ENCODE measurements around the gene ESYT2.
"Not testable (repeated sequence)": the region's sequence is repeated elsewhere in the genome, so short reads cannot be mapped to it uniquely, and the experiment has no call there.

ESYT2 gene

GRCh38 chr7:158705234-158705850 is 124.0 kb downstream of the ESYT2 start:
- Mint-ChIP-seq H3K27me3 (no peaks in the 10 kb centered on the region), H3K4me1 (ENCODE audit: low read depth) (peaks cover 55% of the 10 kb centered on the region), H3K4me3 (peak overlapping the region; percentile 89), H3K9me3 (peaks cover 11% of the 10 kb centered on the region), H3K36me3 (ENCODE audit: low read depth) (peaks cover 10% of the 10 kb centered on the region), H3K27ac (peak overlapping the region; percentile 87)
- intact Hi-C loops (cut with micrococcal nuclease): no loop called here

DNA sequence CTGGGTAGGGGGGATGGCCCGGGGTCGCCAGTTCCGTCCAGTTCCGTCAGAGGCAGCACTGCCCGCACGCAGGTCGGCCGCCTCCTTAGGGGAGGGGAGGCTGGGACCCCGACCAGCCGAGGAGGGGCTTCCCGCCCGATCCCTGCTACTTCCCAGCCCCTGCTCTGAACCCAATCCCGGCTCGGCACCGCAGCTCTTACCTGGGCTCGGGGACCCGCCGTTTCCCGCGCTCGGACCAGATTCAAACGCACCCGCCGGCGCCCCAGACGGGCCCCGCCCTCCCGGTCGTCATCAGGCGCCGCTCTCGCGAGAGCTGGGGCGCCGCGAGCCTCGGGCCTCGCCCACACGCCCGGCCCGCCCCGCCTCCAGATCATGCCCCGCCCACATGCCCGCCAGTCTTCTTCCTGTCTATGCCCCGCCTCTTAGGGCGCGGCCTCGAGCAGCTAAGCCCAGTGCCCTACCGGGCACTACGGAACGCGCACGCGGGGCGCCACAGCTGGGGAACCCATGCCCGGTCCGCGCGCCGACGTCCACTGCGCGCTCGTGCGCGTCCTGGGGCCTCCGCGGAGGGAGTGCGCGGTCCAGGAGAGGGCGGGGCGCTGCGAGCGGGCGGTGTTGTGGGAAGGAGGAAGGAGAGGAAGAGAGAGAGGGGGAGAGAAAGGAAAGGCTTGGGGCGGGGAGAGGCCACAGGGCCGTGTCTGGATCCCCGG is 124.6 kb downstream of the ESYT2 start, which contains the start of gene NCAPG2:
TSS of gene NCAPG2 (minus strand) at position 281 of the 710 bp plus-strand sequence. CDS start 2,905 bp downstream, outside the sequence.
- H3K4me1 Mint-ChIP-seq (ENCODE audit: low read depth): peaks cover 49% of the 10 kb centered on the region
- intact Hi-C loops (cut with micrococcal nuclease): loop anchor here (1.0 kb wide), 2 partner anchors 8 to 125 kb away; partner anchors contain the start of gene ESYT2

GRCh38 chr7:158703679-158704523 is 125.4 kb downstream of the ESYT2 start:
- intact Hi-C loops (cut with micrococcal nuclease): loop anchor here (1.0 kb wide), 2 partner anchors 8 to 125 kb away; partner anchors contain the start of gene ESYT2
- not testable (repeated sequence) for H3K36me3 Mint-ChIP-seq (ENCODE audit: low read depth); H3K27me3 Mint-ChIP-seq
- peak overlapping the region; percentile 89 for H3K4me3 Mint-ChIP-seq
- H3K27ac Mint-ChIP-seq: peak overlapping the region; percentile 87
- H3K4me1 Mint-ChIP-seq (ENCODE audit: low read depth): peaks cover 47% of the 10 kb centered on the region
- peaks cover 11% of the 10 kb centered on the region for H3K9me3 Mint-ChIP-seq

More for the DNA sequence above, 124.6 kb downstream of the ESYT2 start, which contains the start of gene NCAPG2:
- Mint-ChIP-seq H3K27me3 (no peaks in the 10 kb centered on the region), H3K9me3 (peaks cover 11% of the 10 kb centered on the region), H3K36me3 (ENCODE audit: low read depth) (peaks cover 10% of the 10 kb centered on the region), H3K27ac (peak within 1 kb of the TSS; percentile 87), H3K4me3 (peak within 1 kb of the TSS; percentile 89)

- intact Hi-C loops (cut with micrococcal nuclease): no loop called here
- peaks cover 8% of the 10 kb centered on the region for H3K36me3 Mint-ChIP-seq (ENCODE audit: low read depth)
- no peak overlapping the region for H3K4me3 Mint-ChIP-seq
- H3K4me1 Mint-ChIP-seq (ENCODE audit: low read depth): peaks cover 44% of the 10 kb centered on the region
- no peaks in the 10 kb centered on the region for H3K27me3 Mint-ChIP-seq
- peaks cover 9% of the 10 kb centered on the region for H3K9me3 Mint-ChIP-seq
- H3K27ac Mint-ChIP-seq: no peak overlapping the region
These were observed 126.4 kb downstream of the ESYT2 start for GRCh38 chr7:158702944-158703343.

GRCh38 chr7:158702196-158702595 is 127.1 kb downstream of the ESYT2 start:
- Mint-ChIP-seq H3K27ac (no peak overlapping the region), H3K27me3 (no peaks in the 10 kb centered on the region), H3K4me1 (ENCODE audit: low read depth) (peaks cover 37% of the 10 kb centered on the region), H3K36me3 (ENCODE audit: low read depth) (peaks cover under 1% of the 10 kb centered on the region), H3K9me3 (peaks cover 2% of the 10 kb centered on the region), H3K4me3 (no peak overlapping the region)
- intact Hi-C loops (cut with micrococcal nuclease): no loop called here

DNA sequence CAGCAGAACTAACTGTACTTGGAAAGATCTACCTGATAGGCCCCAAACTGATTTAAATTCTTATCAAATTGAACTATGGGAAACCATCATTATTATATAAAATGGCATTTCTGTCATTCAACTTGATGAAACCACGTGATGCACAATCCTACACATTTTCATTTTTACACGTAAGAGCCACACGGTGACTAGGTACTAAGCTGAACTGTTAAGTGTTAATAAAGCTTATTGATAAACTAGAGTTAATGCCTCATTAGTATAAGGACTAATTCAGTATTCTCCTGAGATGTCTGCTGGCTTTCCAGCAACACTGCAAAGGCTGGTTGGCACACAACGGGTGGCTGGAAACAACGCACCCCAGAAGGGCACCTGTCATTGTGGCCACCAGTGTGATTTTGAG is 129.3 kb downstream of the ESYT2 start:
- H3K9me3 Mint-ChIP-seq: no peaks in the 10 kb centered on the region
- no peaks in the 10 kb centered on the region for H3K36me3 Mint-ChIP-seq (ENCODE audit: low read depth)
- H3K27me3 Mint-ChIP-seq: no peaks in the 10 kb centered on the region
- intact Hi-C loops (cut with micrococcal nuclease): no loop called here
- no peak overlapping the region for H3K4me3 Mint-ChIP-seq
- peaks cover 23% of the 10 kb centered on the region for H3K4me1 Mint-ChIP-seq (ENCODE audit: low read depth)
- H3K27ac Mint-ChIP-seq: no peak overlapping the region

- H3K4me3 Mint-ChIP-seq: no peak overlapping the region
These were observed 130.0 kb downstream of the ESYT2 start for GRCh38 chr7:158699341-158699740.

DNA sequence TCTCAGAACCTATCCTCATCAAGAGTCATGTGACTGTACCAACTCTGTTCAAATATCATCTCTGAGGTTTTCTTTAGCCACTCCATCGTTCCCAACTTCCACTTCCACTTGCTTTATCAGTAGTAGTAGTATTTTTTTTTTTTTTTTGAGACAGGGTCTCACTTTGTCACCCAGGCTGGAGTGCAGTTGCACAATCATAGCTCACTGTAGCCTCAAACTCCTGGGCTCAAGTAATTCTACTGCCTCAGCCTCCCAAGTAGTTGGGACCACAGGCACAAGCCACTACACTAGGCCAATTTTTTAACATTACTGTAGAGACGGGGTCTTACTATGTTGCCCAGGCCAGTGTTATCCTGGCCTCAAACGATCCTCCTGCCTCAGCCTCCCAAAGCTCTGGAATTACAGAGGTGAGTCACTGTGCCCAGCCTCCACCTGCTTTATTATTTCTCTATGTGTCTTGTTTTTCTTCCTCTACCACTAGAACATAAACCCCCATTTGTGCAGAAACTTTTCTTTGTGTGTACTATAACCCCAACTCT is 130.6 kb downstream of the ESYT2 start:
- H3K4me3 Mint-ChIP-seq: no peak overlapping the region
- intact Hi-C loops (cut with micrococcal nuclease): loop anchor here (5.0 kb wide), 1 partner anchor 44 kb away; no protein-coding TSS in a partner anchor
- no peaks in the 10 kb centered on the region for H3K9me3 Mint-ChIP-seq
- peaks cover 22% of the 10 kb centered on the region for H3K4me1 Mint-ChIP-seq (ENCODE audit: low read depth)
- H3K27ac Mint-ChIP-seq: no peak overlapping the region
- H3K27me3 Mint-ChIP-seq: no peaks in the 10 kb centered on the region
- H3K36me3 Mint-ChIP-seq (ENCODE audit: low read depth): no peaks in the 10 kb centered on the region

More at GRCh38 chr7:158699341-158699740, 130.0 kb downstream of the ESYT2 start:
- Mint-ChIP-seq H3K27me3 (no peaks in the 10 kb centered on the region), H3K36me3 (ENCODE audit: low read depth) (no peaks in the 10 kb centered on the region), H3K9me3 (no peaks in the 10 kb centered on the region), H3K4me1 (ENCODE audit: low read depth) (peaks cover 23% of the 10 kb centered on the region), H3K27ac (no peak overlapping the region)
- intact Hi-C loops (cut with micrococcal nuclease): loop anchor here (5.0 kb wide), 1 partner anchor 43 kb away; no protein-coding TSS in a partner anchor

- intact Hi-C loops (cut with micrococcal nuclease): loop anchor here (5.0 kb wide), 1 partner anchor 45 kb away; no protein-coding TSS in a partner anchor
- H3K27ac Mint-ChIP-seq; H3K27me3 Mint-ChIP-seq; H3K4me3 Mint-ChIP-seq; H3K36me3 Mint-ChIP-seq (ENCODE audit: low read depth); H3K9me3 Mint-ChIP-seq: not testable (repeated sequence)
- H3K4me1 Mint-ChIP-seq (ENCODE audit: low read depth): peaks cover 13% of the 10 kb centered on the region
These were observed 131.7 kb downstream of the ESYT2 start for GRCh38 chr7:158697597-158697996.

DNA sequence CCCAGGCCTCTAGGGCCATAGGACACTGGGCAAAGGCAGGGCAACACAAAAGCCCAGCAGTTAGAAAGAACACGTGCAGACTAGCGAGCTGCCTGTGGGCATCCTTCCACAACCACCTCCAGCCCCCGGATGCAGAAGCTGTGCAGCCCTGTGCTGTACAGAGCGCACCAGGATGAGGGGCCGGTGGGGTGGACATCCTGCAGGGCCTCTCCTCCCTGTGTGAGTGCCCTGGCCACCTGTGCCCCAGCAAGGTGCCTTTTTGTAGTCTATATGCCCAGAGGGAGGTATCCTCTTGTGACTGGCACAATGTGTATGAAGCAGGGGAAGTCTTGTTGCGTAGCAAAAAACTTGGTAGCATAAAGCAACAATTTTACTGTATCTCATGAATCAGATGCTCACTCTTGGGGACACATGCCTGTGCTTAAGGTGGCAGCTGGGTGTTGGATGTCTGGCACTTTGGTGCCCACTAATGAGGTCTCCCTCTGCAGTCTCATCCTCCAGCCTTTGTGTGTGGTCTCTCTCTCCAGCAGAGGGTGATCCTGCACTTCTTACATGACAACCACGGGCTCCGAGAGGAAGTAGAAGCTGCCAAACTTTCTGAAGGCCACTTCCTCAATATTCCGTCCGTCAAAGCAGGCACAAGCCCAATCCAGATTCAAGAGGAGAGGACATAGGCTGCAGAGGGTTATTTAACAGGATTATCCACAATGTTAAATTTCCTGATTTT is 133.4 kb downstream of the ESYT2 start:
- H3K27me3 Mint-ChIP-seq: no peaks in the 10 kb centered on the region
- intact Hi-C loops (cut with micrococcal nuclease): loop anchor here (1.0 to 5.0 kb wide), 3 partner anchors 8 to 281 kb away; partner anchors contain the start of gene NCAPG2

DNA sequence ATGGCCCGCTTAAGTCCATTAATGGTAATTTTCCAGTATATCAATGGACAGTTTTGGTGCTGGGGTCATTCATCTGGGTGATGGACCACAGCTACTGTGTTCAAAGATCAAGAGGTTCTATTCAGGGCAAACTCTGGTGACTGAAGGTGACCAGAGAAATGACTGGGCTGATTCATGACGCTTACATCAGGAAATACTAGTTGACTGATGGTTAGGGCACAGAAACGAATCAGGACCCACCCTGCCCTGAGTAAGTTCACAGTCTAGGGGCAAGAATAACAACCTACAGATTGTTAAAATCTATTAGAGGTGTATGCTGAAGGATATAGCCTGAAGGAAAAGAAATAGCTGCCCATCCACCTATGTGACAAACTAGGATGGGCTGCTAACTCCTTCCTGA is 134.3 kb downstream of the ESYT2 start:
- H3K27me3 Mint-ChIP-seq: no peaks in the 10 kb centered on the region
- H3K36me3 Mint-ChIP-seq (ENCODE audit: low read depth): peaks cover 6% of the 10 kb centered on the region
- no peaks in the 10 kb centered on the region for H3K9me3 Mint-ChIP-seq
- no peak overlapping the region for H3K4me3 Mint-ChIP-seq
- intact Hi-C loops (cut with micrococcal nuclease): loop anchor here (5.0 kb wide), 1 partner anchor 47 kb away; no protein-coding TSS in a partner anchor
- H3K4me1 Mint-ChIP-seq (ENCODE audit: low read depth): peaks cover 6% of the 10 kb centered on the region
- H3K27ac Mint-ChIP-seq: peak overlapping the region; percentile 45

More for the DNA sequence above, 133.4 kb downstream of the ESYT2 start:
- Mint-ChIP-seq H3K9me3 (no peaks in the 10 kb centered on the region), H3K27ac (peak overlapping the region; percentile 45), H3K4me3 (no peak overlapping the region), H3K4me1 (ENCODE audit: low read depth) (peaks cover 7% of the 10 kb centered on the region), H3K36me3 (ENCODE audit: low read depth) (peaks cover 6% of the 10 kb centered on the region)

- Mint-ChIP-seq H3K9me3 (no peaks in the 10 kb centered on the region), H3K27me3 (no peaks in the 10 kb centered on the region), H3K36me3 (ENCODE audit: low read depth) (peaks cover 6% of the 10 kb centered on the region), H3K4me1 (ENCODE audit: low read depth) (peaks cover 6% of the 10 kb centered on the region), H3K27ac (no peak overlapping the region), H3K4me3 (no peak overlapping the region)
- intact Hi-C loops (cut with micrococcal nuclease): loop anchor here (5.0 kb wide), 1 partner anchor 48 kb away; no protein-coding TSS in a partner anchor
These were observed 134.7 kb downstream of the ESYT2 start for GRCh38 chr7:158694650-158695049.

- no peaks in the 10 kb centered on the region for H3K9me3 Mint-ChIP-seq
- no peaks in the 10 kb centered on the region for H3K27me3 Mint-ChIP-seq
- H3K4me3 Mint-ChIP-seq: no peak overlapping the region
- no peaks in the 10 kb centered on the region for H3K4me1 Mint-ChIP-seq (ENCODE audit: low read depth)
- intact Hi-C loops (cut with micrococcal nuclease): no loop called here
- no peak overlapping the region for H3K27ac Mint-ChIP-seq
- peaks cover 24% of the 10 kb centered on the region for H3K36me3 Mint-ChIP-seq (ENCODE audit: low read depth)
These were observed 139.8 kb downstream of the ESYT2 start for GRCh38 chr7:158689488-158689887.
